ENCODE data around the gene C6orf62. TPM values are rescaled to one million over a fixed set of nuclear protein-coding genes. Genes with fewer than 3 reads are reported as not detected.
"Not testable (repeated sequence)": the region's sequence is repeated elsewhere in the genome, so short reads cannot be mapped to it uniquely, and the experiment has no call there.

C6orf62 gene
- total and polyA plus RNA-seq, 12 donors, result 35.3 to 68.3 (median 41.5) TPM

DNA sequence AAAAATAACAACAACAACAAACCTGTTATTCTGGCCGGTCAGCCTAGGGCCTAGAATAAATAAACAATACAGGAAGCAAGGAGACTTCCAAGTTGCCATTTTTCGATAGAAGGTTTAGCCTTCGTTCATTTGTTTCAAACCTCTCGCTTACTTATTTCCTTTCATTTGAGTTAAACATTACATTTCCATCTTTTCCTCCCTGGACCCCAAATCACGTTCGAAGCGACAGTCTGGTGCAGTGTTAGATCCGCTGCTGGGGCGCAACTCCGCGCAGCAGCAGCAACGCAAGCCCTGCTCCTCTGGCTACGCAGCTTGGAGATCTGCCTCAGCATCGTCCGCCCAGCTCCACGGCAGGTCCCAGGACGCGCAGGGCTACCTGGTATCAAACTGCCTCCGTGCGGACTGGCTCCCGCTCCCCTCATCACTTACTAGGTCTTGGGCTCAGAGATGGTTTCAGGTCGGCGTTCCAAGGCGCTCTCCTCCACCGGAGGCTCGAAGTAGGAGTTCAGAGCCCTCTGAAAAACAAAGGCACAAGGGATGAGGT lies 52.8 kb downstream of the C6orf62 start:
- Histone ChIP-seq H3K27me3 (no peaks in the 10 kb centered on the region), H3K36me3 (peaks cover 0 to 40% (median 13%) of the 10 kb centered on the region in 9 donors), H3K4me3 (peak overlapping the region; percentile 59 to 99 (median 89)), H3K4me1 (peaks cover 3 to 47% (median 28%) of the 10 kb centered on the region in 9 donors), H3K27ac (peak overlapping the region; percentile 63 to 96 (median 92)), H3K9me3 (peaks cover 0 to 15% (median 0%) of the 10 kb centered on the region in 11 donors)
- 0 to 1% methylated on average over 26 of the region's 26 CpGs for WGBS, 2 donors
- intact Hi-C loops (cut with DNase I), result loop anchor here in 3 of 10 donors (1.0 to 2.0 kb wide), 2 partner anchors 55 kb away; no protein-coding TSS in a partner anchor
- TF ChIP-seq, protein P1, sequence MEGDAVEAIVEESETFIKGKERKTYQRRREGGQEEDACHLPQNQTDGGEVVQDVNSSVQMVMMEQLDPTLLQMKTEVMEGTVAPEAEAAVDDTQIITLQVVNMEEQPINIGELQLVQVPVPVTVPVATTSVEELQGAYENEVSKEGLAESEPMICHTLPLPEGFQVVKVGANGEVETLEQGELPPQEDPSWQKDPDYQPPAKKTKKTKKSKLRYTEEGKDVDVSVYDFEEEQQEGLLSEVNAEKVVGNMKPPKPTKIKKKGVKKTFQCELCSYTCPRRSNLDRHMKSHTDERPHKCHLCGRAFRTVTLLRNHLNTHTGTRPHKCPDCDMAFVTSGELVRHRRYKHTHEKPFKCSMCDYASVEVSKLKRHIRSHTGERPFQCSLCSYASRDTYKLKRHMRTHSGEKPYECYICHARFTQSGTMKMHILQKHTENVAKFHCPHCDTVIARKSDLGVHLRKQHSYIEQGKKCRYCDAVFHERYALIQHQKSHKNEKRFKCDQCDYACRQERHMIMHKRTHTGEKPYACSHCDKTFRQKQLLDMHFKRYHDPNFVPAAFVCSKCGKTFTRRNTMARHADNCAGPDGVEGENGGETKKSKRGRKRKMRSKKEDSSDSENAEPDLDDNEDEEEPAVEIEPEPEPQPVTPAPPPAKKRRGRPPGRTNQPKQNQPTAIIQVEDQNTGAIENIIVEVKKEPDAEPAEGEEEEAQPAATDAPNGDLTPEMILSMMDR (IDR thresholded peaks at IDR 0.05), result no peak
- peak in 1 of 2 donors; percentile 20 for DNase-seq
- peak; percentile 7 to 57 (median 36) for ATAC-seq

DNA sequence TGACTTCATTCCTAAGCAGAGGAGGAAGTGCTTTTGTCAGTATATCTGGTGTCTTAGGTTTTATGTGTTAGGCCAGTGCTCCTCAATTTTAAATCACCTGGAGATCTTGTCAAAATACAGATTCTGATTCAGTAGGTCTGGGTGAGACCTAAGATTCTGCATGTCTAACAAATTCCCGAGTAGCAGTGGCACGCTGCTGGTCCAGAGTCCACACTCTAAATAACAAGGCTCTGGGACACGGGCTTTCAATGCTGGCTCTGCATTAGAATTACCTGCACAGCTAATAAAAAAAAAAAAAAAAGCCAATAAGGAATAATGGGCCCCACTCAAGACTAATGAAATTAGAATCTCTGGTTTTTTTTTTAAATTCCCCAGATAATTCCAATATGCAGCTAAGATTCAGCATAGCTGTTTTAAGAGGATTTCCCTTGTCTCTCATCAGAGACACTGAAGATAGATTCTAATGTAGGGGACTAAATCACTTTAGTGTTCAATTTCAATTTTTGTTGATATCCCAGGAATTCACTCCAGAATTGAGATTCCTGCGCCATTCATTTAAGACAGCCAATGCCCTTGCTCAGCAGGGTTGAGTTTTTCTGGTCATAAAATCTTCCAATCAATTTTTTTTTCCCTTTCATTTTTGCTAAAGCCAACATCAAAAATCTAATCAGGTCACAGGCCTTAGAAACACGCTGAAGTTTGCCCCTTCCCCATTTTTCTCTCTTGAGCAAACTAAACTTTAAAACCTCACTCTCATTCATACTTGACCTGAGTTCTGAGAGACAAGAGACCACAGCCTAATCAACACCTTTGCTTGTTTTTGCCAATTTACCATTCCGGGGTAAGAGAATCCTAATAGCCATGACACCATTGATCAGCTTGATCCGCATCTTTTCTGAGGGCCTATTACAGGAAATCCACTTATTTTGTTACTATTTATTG lies 54.6 kb downstream of the C6orf62 start:
- peaks cover 0 to 47% (median 13%) of the 10 kb centered on the region in 9 donors for H3K36me3 ChIP-seq
- 94 to 95% methylated on average over 7 of the region's 7 CpGs for WGBS, 2 donors
- TF ChIP-seq, protein P1 (IDR thresholded peaks at IDR 0.05), result no peak
- DNase-seq, result no peak
- H3K9me3 ChIP-seq, result no peaks in the 10 kb centered on the region
- H3K27ac ChIP-seq, result peak overlapping the region in 1 of 10 donors; percentile 96
- no peaks in the 10 kb centered on the region for H3K27me3 ChIP-seq
- intact Hi-C loops (cut with DNase I), result no loop called here
- H3K4me1 ChIP-seq, result peaks cover 3 to 49% (median 28%) of the 10 kb centered on the region in 9 donors
- H3K4me3 ChIP-seq, result peak overlapping the region in 2 of 10 donors; percentile 91 to 97
- ATAC-seq, result no peak

DNA sequence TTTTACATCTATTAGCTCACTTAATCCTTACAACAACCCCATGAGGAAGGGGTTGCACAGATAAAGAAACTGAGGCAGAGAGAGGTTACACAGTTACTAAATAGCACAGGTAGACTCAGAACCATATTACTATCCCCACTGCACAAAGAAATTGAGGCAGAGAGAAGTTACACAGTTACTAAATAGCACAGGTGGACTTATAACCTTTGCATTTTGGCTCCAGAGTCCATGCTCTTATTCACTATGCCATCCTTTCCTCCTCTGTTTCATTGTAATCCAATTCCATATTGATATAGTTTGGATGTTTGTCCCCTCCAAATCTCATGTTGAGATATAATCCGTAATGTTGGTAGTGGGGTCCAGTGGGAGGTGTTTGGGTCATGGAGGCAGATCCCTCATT lies 55.8 kb downstream of the C6orf62 start:
- Histone ChIP-seq H3K4me3 (no peak overlapping the region), H3K27ac (no peak overlapping the region), H3K27me3 (no peaks in the 10 kb centered on the region), H3K36me3 (peaks cover 0 to 54% (median 13%) of the 10 kb centered on the region in 9 donors), H3K9me3 (no peaks in the 10 kb centered on the region), H3K4me1 (peaks cover 3 to 42% (median 22%) of the 10 kb centered on the region in 9 donors)
- TF ChIP-seq, protein P1 (IDR thresholded peaks at IDR 0.05), result no peak
- intact Hi-C loops (cut with DNase I), result no loop called here
- DNase-seq, result no peak
- no peak for ATAC-seq
- 97 to 100% methylated on average over 1 of the region's 1 CpG for WGBS, 2 donors

DNA sequence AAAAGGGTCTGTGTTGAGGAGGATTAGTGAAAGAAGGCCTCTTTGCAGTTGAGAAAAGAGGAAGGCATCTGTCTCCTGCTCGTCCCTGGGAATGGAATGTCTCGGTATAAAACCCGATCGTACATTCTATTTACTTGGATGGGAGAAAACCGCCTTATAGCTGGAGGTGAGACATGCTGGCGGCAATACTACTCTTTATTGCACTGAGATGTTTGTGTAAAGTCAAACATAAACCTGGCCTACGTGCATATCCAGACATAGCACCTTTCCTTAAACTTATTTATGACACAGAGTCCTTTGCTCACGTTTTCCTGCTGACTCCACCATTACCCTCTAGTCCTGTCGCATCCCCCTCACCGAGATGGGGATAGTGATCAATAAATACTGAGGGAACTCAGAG lies 56.7 kb downstream of the C6orf62 start:
- 94 to 95% methylated on average over 10 of the region's 10 CpGs for WGBS, 2 donors
- H3K9me3 ChIP-seq, result no peaks in the 10 kb centered on the region
- TF ChIP-seq, protein P1 (IDR thresholded peaks at IDR 0.05), result no peak
- H3K27ac ChIP-seq, result no peak overlapping the region
- H3K4me3 ChIP-seq, result no peak overlapping the region
- H3K27me3 ChIP-seq, result no peaks in the 10 kb centered on the region
- H3K4me1 ChIP-seq, result peaks cover 3 to 32% (median 15%) of the 10 kb centered on the region in 9 donors
- ATAC-seq (no peak), DNase-seq (no peak)
- intact Hi-C loops (cut with DNase I), result no loop called here
- peaks cover 0 to 64% (median 13%) of the 10 kb centered on the region in 9 donors for H3K36me3 ChIP-seq

DNA sequence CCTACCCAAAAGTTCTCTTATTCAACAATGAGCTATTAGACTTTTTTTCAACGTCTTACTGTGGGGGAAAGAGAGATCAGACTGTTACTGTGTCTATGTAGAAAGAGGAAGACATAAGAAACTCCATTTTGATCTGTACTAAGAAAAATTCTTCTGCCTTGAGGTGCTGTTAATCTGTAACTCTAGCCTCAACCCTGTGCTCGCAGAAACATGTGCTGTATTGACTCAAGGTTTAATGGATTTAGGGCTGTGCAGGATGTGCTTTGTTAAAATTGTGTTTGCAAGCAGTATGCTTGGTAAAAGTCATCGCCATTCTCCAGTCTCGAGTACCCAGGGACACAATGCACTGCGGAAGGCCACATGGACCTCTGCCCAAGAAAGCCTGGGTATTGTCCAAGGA lies 57.2 kb downstream of the C6orf62 start:
- H3K27me3 ChIP-seq; ATAC-seq; intact Hi-C loops (cut with DNase I); H3K27ac ChIP-seq; H3K4me3 ChIP-seq; H3K9me3 ChIP-seq; DNase-seq: not testable (repeated sequence)
- Histone ChIP-seq H3K4me1 (peaks cover 3 to 32% (median 15%) of the 10 kb centered on the region in 9 donors), H3K36me3 (peaks cover 0 to 68% (median 13%) of the 10 kb centered on the region in 9 donors)
- WGBS, 2 donors, result 85 to 92% methylated on average over 5 of the region's 5 CpGs

Data from heart right ventricle (tissue), 16 donors.